ENCODE measurements around the gene TFEB.

DNA sequence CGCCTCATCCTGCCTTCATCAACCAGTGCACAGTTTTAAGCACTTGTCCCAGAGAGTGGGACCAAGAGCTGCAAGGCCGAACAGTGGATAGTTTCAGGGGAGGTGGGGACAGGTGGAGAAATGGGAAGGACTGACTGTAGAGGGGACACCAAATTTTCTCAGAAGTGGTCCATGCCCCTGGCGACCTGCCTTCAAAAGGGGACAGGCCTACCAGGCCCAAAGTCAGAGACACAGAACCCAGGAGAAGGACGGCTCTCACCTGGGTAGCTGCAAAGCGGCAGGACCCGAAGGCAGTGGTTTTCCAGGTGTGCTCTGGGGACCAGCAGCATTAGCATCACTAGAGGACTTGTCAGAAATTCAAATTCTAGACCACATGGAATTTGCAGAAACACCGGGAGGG lies 5.8 kb downstream of the TFEB start:
- TF ChIP-seq YY1 (IDR thresholded peaks at IDR 0.05; ENCODE audit: insufficient read depth, insufficient read length), result no peak
- TF ChIP-seq SUZ12 (IDR thresholded peaks at IDR 0.05; ENCODE audit: extremely low read depth, insufficient read depth, insufficient read length), result no peak

Data from NT2/D1 (cell line).